Esophagus squamous epithelium (tissue), 5 donors: Measurements from ENCODE around the gene COPS8. TPM values are rescaled to one million over a fixed set of nuclear protein-coding genes. Genes with fewer than 3 reads are reported as not detected.
A peak's percentile ranks its signal among the peaks of the same experiment; 100 is the strongest.

Source experiments
- DNase-seq: peaks from one replicate; lab custom pipeline; 2025; lab: John Stamatoyannopoulos, UW
- H3K27ac ChIP-seq, 4 donors: fragments of 200-600 bp; sonication (generic); one replicate each; pipeline ENCODE4 v1.5.1; 2016 to 2019; ENCODE audit warnings: mild to moderate bottlenecking in 1 of 4
- H3K27me3 ChIP-seq, 4 donors: fragments of 200-600 bp; sonication (generic); 1 replicate in 3 of 4; 2 replicates in 1 of 4; pipeline versions ENCODE4 v1.5.1 to v1.6.0; 2017 to 2021; ENCODE audit warnings: antibody characterized with exemption in 1 of 4
- H3K36me3 ChIP-seq, 3 donors: fragments of 200-600 bp; sonication (generic); one replicate each; pipeline ENCODE4 v1.5.1; 2016 to 2019
- H3K4me1 ChIP-seq, 3 donors: fragments of 200-600 bp; sonication (generic); one replicate each; pipeline ENCODE4 v1.5.1; 2017 to 2019
- H3K4me3 ChIP-seq, 4 donors: fragments of 200-600 bp; sonication (generic); 1 replicate in 3 of 4; 2 replicates in 1 of 4; pipeline ENCODE4 v1.5.1; 2016 to 2019; ENCODE audit warnings: mild to moderate bottlenecking in 2 of 4, moderate library complexity in 1 of 4
- H3K9me3 ChIP-seq, 3 donors: fragments of 200-600 bp; sonication (generic); one replicate each; pipeline ENCODE4 v1.5.1; 2016 to 2019
- POLR2A ChIP-seq, 4 donors: fragments of 450-650 bp; IDR thresholded peaks; one replicate each; pipeline ENCODE4 v1.6.1; 2017; ENCODE audit warnings: antibody characterized with exemption in 4 of 4, mild to moderate bottlenecking in 4 of 4, moderate library complexity in 3 of 4
- WGBS, 2 donors: methylation state at CpG; one replicate each; pipeline ENCODE4 v1.1.5; 2018; 5-methylcytosine and 5-hydroxymethylcytosine counted together
- intact Hi-C: fragments of 100-400 bp; cut with DNase I; formaldehyde crosslinking; loops from one replicate; pipeline ENCODE4 v1.15.0; 2022
- total RNA-seq, 4 donors: library from RNA; depleted of rRNA; stranded (reverse); fragments of >200 nt; gene quantifications; one replicate each; pipeline ENCODE4 v1.1.0, GENCODE V29; 2016
- TF ChIP-seq, protein P1 (sequence below), 6 experiments: fragments of 450-650 bp in 4 of 6; fragments of 200-600 bp in 2 of 6; sonication (generic) in 2 of 6; IDR thresholded peaks; one replicate each; pipeline ENCODE4 v1.5.1; 2016 to 2019; ENCODE audit warnings: antibody characterized with exemption in 6 of 6, mild to moderate bottlenecking in 4 of 6, moderate library complexity in 4 of 6
- donor health status: DM: yes; HTN: yes; CAD: no.

COPS8 gene
- total RNA-seq, 4 donors from 2014 or later = 26.9 to 69.0 (median 54.6) TPM

DNA sequence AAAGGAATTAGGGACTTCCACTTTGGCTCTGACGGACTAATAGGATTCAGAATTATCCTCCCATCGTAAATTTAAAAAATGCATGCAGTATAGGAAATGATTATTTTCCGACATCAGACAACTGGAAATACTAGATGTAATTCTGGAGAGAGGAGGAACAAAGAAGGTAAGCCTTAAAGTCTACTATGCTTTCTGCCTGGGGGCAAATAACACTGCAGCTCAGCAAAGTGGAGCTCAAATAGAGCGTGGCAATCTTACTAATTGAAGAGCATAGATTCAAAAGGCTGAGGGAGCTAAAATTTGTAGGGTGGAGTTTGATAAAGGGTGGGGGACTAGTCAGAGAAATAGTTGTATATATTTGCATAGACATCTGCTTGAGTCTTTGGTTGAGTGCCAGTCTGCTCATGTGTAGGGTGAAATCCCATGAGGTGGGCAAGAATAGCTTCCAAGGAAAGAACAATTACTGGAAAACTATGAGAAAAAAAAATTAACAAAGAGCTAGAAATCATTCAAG lies 23.8 kb downstream of the COPS8 start:
- Histone ChIP-seq H3K9me3 (no peaks in the 10 kb centered on the region), H3K27ac (no peak overlapping the region), H3K36me3 (peaks cover 0 to 11% (median 0%) of the 10 kb centered on the region in 3 donors), H3K4me3 (no peak overlapping the region), H3K4me1 (peaks cover 0 to 10% (median 0%) of the 10 kb centered on the region in 3 donors), H3K27me3 (no peaks in the 10 kb centered on the region)
- no peak for TF ChIP-seq POLR2A (IDR thresholded peaks at IDR 0.05)
- TF ChIP-seq, protein P1, sequence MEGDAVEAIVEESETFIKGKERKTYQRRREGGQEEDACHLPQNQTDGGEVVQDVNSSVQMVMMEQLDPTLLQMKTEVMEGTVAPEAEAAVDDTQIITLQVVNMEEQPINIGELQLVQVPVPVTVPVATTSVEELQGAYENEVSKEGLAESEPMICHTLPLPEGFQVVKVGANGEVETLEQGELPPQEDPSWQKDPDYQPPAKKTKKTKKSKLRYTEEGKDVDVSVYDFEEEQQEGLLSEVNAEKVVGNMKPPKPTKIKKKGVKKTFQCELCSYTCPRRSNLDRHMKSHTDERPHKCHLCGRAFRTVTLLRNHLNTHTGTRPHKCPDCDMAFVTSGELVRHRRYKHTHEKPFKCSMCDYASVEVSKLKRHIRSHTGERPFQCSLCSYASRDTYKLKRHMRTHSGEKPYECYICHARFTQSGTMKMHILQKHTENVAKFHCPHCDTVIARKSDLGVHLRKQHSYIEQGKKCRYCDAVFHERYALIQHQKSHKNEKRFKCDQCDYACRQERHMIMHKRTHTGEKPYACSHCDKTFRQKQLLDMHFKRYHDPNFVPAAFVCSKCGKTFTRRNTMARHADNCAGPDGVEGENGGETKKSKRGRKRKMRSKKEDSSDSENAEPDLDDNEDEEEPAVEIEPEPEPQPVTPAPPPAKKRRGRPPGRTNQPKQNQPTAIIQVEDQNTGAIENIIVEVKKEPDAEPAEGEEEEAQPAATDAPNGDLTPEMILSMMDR (IDR thresholded peaks at IDR 0.05) = no peak
- intact Hi-C loops = no loop called here
- DNase-seq = no peak
- 29 to 65% methylated on average over 4 of the region's 4 CpGs for WGBS, 2 donors

DNA sequence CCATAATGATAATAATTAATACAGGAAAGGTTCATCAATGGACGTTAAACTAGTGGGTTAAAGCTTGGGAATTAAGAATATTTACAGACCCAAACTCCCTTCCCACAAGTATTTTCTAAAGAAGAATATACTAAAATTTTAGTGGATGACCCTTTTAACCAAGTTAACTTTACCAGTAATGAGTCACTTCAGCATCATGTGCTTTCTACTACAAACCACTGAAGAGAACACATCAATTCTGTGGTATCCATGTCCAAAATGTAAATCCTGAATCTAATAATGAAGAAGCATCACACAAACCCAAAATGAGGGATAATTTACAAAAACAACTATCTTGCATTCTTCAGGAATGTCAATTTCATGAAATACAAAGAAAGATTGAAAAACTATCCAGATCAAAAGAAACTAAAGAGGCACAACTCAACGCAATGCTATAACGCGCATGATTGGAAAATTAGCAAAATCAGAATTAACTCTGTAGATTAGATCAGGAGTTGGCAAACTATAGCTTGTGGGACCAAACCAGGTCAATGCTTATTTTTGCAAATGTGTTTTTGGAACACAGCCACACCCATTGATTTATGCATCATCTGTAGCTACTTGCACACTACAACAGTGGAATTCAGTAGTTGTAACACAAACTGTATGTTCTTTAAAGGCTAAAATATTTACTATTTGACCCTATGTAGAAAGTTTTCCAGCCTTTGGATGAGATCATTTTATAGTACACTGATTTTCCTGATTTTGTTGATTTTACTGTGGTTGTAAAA lies 27.5 kb downstream of the COPS8 start:
- 88 to 90% methylated on average over 4 of the region's 4 CpGs for WGBS, 2 donors
- no peak for DNase-seq
- H3K9me3 ChIP-seq = no peaks in the 10 kb centered on the region
- H3K36me3 ChIP-seq = no peaks in the 10 kb centered on the region
- TF ChIP-seq POLR2A (IDR thresholded peaks at IDR 0.05) = no peak
- TF ChIP-seq, protein P1 (IDR thresholded peaks at IDR 0.05) = no peak
- H3K4me1 ChIP-seq = peaks cover 0 to 20% (median 6%) of the 10 kb centered on the region in 3 donors
- no peak overlapping the region for H3K27ac ChIP-seq
- no peaks in the 10 kb centered on the region for H3K27me3 ChIP-seq
- no peak overlapping the region for H3K4me3 ChIP-seq
- intact Hi-C loops = no loop called here

DNA sequence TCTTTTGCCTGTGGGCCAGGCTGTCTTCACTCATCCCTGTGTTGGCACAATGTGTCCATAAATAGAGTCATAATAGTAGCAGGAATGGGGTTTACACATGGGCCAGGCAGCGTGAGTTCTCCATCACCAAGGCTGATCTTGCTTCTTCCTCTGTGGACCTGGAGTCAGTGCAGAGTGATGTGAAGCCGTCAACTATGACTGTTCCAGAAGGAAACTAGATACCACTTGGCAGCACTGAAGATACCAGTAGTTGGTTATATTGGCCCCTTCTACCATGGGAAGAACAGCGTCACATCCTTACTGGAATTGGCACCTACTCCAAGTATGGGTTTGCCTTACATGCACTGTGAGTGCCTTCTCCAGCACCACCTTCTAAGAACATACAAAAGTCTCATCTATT lies 30.2 kb downstream of the COPS8 start:
- TF ChIP-seq, protein P1 (IDR thresholded peaks at IDR 0.05) = no peak
- TF ChIP-seq POLR2A (IDR thresholded peaks at IDR 0.05) = no peak
- intact Hi-C loops = no loop called here
- Histone ChIP-seq H3K36me3 (no peaks in the 10 kb centered on the region), H3K27ac (no peak overlapping the region), H3K9me3 (no peaks in the 10 kb centered on the region), H3K27me3 (no peaks in the 10 kb centered on the region), H3K4me1 (peaks cover 0 to 15% (median 10%) of the 10 kb centered on the region in 3 donors), H3K4me3 (no peak overlapping the region)
- 100% methylated on average over 3 of the region's 3 CpGs for WGBS, 2 donors
- DNase-seq = no peak

DNA sequence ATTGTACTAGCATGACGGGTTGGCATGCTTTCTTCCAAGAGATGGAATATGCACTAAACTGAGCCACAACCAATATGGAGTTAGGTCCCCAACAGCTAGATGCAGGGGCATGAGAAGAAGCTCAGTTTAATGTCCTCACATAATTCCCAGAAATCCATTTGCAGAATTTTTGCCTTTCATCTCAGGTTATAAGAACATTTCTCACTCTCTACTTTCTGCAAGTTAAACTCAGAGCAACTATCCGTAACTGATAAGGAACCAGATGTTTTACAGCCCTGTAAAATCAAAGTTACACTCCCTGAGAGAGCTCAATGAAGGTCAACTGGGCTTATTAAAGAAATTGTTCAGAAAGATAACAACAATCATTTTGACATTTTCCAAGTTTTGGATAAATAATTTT lies 30.7 kb downstream of the COPS8 start:
- intact Hi-C loops = no loop called here
- no peak for DNase-seq
- H3K36me3 ChIP-seq = no peaks in the 10 kb centered on the region
- 84 to 91% methylated on average over 2 of the region's 2 CpGs for WGBS, 2 donors
- no peak for TF ChIP-seq POLR2A (IDR thresholded peaks at IDR 0.05)
- TF ChIP-seq, protein P1 (IDR thresholded peaks at IDR 0.05) = no peak
- H3K4me1 ChIP-seq = peaks cover 0 to 15% (median 10%) of the 10 kb centered on the region in 3 donors
- H3K4me3 ChIP-seq = no peak overlapping the region
- no peak overlapping the region for H3K27ac ChIP-seq
- H3K9me3 ChIP-seq = no peaks in the 10 kb centered on the region
- H3K27me3 ChIP-seq = no peaks in the 10 kb centered on the region

DNA sequence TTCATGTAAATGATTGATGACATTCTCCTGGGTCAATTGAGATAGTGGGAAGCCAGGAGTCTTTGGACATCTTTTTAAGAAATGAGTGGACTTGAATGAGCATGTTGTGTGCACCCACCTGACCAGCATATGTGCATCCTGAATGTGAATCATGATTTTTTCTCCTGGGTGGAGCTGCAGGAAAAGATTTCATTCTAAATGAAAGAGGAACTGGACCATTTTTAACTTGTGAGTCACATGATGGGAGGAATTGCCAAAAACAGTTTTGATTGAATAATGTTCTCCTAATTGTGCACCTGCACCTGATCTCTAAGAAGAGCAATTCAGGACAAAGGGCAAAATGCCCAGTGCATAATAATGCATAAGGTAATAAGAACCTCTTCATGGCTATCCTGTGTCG lies 32.3 kb downstream of the COPS8 start:
- intact Hi-C loops = no loop called here

More for the DNA sequence above, 32.3 kb downstream of the COPS8 start:
- peaks cover 0 to 15% (median 13%) of the 10 kb centered on the region in 3 donors for H3K4me1 ChIP-seq
- H3K27me3 ChIP-seq = no peaks in the 10 kb centered on the region
- TF ChIP-seq, protein P1 (IDR thresholded peaks at IDR 0.05) = no peak
- TF ChIP-seq POLR2A (IDR thresholded peaks at IDR 0.05) = no peak
- H3K4me3 ChIP-seq = no peak overlapping the region
- 41 to 57% methylated on average over 1 of the region's 1 CpG for WGBS, 2 donors
- peak overlapping the region in 1 of 4 donors; percentile 34 for H3K27ac ChIP-seq
- H3K9me3 ChIP-seq = no peaks in the 10 kb centered on the region
- no peaks in the 10 kb centered on the region for H3K36me3 ChIP-seq
- DNase-seq = no peak
